Activated T-helper 9 cell treated with anti-CD3 and anti-CD28 coated beads, Interleukin-2, amount 50 U/mL, for 16 hours (primary cell): Measurements from ENCODE around the gene PGK1.
"Not testable (repeated sequence)": the region's sequence is repeated elsewhere in the genome, so short reads cannot be mapped to it uniquely, and the experiment has no call there.

Source experiments
- DNase-seq: peaks from one replicate; pipeline ENCODE4 v3.0.0-alpha.2; 2020; ENCODE audit warnings: low read depth

The PGK1 gene

DNA sequence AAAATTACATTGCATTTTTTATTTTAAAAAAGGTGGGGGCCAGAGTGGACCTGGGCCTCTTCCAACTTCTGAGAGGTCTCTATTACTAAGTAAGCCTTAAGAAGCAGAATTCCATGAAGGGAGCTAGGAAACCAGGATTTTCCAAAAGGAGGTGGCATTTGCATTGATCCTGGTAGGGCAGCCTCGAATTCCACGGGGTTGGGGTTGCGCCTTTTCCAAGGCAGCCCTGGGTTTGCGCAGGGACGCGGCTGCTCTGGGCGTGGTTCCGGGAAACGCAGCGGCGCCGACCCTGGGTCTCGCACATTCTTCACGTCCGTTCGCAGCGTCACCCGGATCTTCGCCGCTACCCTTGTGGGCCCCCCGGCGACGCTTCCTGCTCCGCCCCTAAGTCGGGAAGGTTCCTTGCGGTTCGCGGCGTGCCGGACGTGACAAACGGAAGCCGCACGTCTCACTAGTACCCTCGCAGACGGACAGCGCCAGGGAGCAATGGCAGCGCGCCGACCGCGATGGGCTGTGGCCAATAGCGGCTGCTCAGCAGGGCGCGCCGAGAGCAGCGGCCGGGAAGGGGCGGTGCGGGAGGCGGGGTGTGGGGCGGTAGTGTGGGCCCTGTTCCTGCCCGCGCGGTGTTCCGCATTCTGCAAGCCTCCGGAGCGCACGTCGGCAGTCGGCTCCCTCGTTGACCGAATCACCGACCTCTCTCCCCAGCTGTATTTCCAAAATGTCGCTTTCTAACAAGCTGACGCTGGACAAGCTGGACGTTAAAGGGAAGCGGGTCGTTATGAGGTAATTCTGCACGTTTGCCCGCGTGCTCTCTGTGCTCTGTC lies at the start of gene PGK1:
TSS of gene PGK1 (plus strand) at position 626 of the 824 bp plus-strand sequence. CDS start at position 719, 93 bp downstream.
- peak; percentile 88 for DNase-seq

DNA sequence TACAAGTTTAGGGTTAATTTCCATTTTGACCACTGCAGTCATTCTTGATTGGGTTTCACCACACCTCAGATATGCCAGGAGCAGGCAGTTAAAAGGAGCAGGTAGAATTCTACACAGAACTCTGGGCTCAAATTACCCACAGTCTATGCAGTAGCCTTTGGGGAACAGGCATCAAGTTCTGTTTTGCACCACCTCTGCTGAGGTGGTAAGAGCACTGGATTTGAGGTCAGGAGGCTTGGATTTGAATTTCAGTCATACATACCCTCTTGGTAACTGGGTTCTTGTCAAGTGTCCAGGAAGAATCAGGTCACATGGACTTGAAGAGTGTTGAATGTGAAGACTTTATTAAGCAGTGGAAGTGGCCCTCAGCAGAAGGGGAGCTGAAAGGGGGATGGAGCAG lies 40.4 kb upstream of the PGK1 start:
- DNase-seq: no peak

DNA sequence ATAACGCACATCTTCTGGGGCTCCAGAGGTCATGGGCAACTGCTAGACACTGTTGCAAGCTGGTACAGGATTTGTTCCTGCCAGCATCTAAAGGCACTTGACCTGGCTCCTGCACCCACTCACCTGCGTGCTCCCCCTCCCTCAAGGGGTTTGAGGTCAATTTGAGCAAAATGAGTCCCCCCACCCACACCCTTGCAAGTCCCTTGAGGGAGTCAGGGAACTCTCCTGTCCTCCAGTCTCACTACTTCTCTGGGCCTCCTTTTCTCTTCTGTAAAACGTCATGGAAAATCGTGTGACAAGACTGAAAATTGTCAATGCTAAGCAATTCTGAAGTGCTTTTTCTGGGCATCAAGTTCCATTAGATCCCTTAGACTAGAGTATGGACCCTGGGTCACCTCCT lies 39.9 kb upstream of the PGK1 start:
- DNase-seq: no peak

- DNase-seq: not testable (repeated sequence)
Measured at GRCh38 chrX:78064698-78065601, 39.1 kb upstream of the PGK1 start.

DNA sequence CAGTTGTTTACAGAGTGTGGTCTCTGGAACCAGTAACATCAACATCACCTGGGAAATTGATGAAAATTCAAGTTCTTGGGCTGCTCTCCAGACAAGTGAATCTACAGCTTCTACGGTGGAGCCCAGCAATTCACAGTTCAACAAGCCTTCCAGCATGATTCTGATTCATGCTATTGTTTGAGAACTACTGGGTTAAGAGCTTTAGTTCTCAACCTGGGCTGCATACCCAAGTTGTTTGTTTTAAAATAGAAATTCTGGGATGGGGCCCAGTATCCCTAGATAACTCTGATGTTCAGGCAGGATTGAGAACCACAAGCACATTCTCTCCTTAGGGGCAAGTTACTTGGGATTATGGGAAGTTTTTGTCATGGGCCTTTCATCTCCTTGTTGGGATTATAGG lies 37.9 kb upstream of the PGK1 start:
- DNase-seq: no peak

DNA sequence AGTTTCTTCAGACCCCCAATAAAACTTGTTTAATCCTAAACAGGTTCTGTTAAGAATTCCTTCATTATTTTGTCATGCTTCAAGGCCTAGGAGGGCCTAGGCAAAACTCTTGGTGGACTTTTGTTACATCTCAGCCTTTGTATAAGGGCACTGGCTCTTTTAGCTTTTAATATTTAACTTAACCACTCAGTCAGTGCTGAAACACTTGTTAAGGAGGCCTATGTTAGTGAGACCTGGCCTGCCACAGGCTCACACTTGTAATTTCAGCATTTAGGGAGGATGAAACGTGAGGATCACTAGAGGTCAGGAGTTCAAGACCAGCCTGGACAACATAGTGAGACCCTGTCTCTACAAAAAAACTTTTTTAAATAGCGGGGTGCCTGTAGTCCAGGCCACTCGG lies 32.7 kb upstream of the PGK1 start:
- no peak for DNase-seq

DNA sequence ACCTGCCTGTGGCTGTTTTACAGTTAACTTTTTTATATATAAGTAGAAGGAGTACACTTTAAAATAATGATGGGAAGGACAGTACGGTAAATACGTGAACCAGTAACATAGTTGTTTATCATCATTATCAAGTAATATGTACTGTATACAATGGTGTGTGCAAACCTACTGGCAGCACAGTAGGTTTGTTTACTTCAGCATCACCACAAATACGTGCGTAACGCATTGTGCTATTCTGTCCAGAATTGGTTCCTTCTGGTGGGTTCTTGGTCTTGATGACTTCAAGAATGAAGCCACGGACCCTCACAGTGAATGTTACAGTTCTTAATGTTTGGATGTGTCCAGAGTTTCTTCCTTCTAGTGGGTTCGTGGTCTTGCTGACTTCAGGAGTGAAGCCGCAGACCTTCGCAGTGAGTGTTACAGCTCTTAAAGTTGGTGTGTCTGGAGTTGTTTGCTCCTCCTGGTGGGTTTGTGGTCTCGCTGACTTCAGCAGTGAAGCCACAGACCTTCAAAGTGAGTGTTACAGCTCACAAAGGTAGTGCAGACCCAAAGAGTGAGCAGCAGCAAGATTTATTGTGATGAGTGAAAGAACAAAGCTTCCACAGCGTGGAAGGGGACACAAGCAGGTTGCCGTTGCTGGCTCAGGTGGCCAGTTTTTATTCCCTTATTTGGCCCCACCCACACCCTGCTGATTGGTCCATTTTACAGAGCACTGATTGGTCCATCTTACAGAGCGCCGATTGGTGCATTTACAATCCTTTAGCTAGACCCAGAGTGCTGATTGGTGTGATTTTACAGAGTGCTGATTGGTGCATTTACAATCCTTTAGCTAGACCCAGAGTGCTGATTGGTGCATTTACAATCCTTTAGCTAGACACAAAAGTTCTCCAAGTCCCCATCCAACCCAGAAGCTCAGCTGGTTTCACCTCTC lies 30.6 kb upstream of the PGK1 start:
- DNase-seq: not testable (repeated sequence)

GRCh38 chrX:78074088-78074487 lies 30.0 kb upstream of the PGK1 start:
- no peak for DNase-seq

GRCh38 chrX:78075787-78076389 lies 28.2 kb upstream of the PGK1 start:
- DNase-seq: no peak

- DNase-seq: not testable (repeated sequence)
Measured at GRCh38 chrX:78081413-78081812, 22.6 kb upstream of the PGK1 start.

DNA sequence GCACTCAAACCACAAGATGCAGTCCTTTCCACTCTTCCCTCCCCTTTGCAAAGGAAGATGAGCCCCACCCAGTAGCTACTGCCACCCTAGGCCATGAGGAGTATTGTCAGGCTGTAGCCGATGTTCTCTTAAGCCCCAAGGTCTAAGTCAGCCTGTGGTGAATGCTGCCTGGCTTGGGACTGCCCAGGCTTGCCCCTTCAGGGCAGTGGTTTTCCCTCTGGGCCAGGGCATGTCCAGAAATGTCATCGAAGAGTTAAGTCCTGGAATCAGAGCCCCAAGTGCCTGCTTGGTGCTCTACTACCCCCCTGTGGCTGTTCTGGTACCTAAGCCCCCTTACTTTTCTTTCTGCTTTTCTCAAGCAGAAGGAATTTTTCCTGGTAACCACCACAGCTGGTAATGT lies 11.8 kb upstream of the PGK1 start:
- no peak for DNase-seq

GRCh38 chrX:78098108-78098507 lies 5.9 kb upstream of the PGK1 start:
- DNase-seq: no peak

GRCh38 chrX:78102091-78102490 lies 2.0 kb upstream of the PGK1 start:
- DNase-seq: no peak

- DNase-seq: no peak
Measured at GRCh38 chrX:78103001-78103622, 936 bp upstream of the PGK1 start.

GRCh38 chrX:78104447-78105176 lies 564 bp downstream of the PGK1 start:
- peak; percentile 12 for DNase-seq

GRCh38 chrX:78105944-78106650 lies 2.0 kb downstream of the PGK1 start:
- no peak for DNase-seq

DNA sequence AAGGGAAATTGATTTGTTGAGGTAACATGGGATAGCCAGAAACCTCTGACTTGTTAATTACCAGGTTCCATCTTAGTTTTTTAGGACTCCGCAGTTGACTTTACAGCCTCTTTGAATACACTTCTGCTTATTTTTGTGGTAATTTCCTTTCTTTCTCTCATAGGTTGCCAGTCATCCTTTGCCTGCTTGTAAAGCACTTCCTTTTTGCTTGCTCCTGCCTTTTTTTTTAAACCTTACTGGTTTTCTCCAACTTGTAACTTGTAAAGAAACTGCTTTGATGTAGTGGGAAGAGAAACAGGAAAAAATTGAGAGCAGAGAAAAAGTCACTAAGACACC lies 2.6 kb downstream of the PGK1 start:
- no peak for DNase-seq

- no peak for DNase-seq
Measured at GRCh38 chrX:78109458-78109857, 5.4 kb downstream of the PGK1 start.

GRCh38 chrX:78111140-78111931 lies 7.3 kb downstream of the PGK1 start:
- no peak for DNase-seq
